Kidney (tissue), 14 donors: ENCODE data around the gene B4GAT1. TPM values are rescaled to one million over a fixed set of nuclear protein-coding genes. Genes with fewer than 3 reads are reported as not detected.

Experiments used
- DNase-seq, 5 donors: peaks; one replicate each; pipeline ENCODE4 v3.0.0-alpha.2; 2013 to 2020
- FAIRE-seq: peaks from 2 replicates; lab custom pipeline; 2012; peaks lifted over from hg19 to GRCh38; lab: Jason Lieb, UNC
- H3K27ac ChIP-seq, 2 donors: one replicate each; pipeline ENCODE4 v1.7.0; 2013; ENCODE audit warnings: low read depth in 2 of 2, low read length in 2 of 2, inconsistent platforms in 1 of 2
- H3K27me3 ChIP-seq: one replicate; pipeline ENCODE4 v1.7.1; 2013; ENCODE audit warnings: low read length, inconsistent platforms; ENCODE audit not compliant: control insufficient read depth, insufficient read depth
- H3K36me3 ChIP-seq, 3 donors: one replicate each; pipeline versions ENCODE4 v1.7.0 to v1.7.1; 2013; ENCODE audit warnings: low read length in 3 of 3, control low read depth in 1 of 3, inconsistent platforms in 1 of 3; ENCODE audit not compliant: insufficient read depth in 3 of 3, control insufficient read depth in 2 of 3
- H3K4me1 ChIP-seq, 3 donors: one replicate each; pipeline versions ENCODE4 v1.7.0 to v1.7.1; 2013; ENCODE audit warnings: low read length in 3 of 3, inconsistent platforms in 1 of 3, low read depth in 1 of 3; ENCODE audit not compliant: control insufficient read depth in 2 of 3, insufficient read depth in 2 of 3
- H3K4me3 ChIP-seq, 3 donors: one replicate each; pipeline versions ENCODE4 v1.7.0 to v1.8.1; 2013; ENCODE audit warnings: low read length in 3 of 3, control low read depth in 1 of 3, inconsistent platforms in 1 of 3
- H3K9ac ChIP-seq, 3 donors: one replicate each; pipeline versions ENCODE4 v1.7.0 to v1.7.1; 2013; ENCODE audit warnings: low read length in 3 of 3, control low read depth in 1 of 3, inconsistent platforms in 1 of 3
- H3K9me3 ChIP-seq, 3 donors: one replicate each; pipeline versions ENCODE4 v1.7.0 to v1.7.1; 2013; ENCODE audit warnings: low read length in 3 of 3, control low read depth in 1 of 3, inconsistent platforms in 1 of 3; ENCODE audit not compliant: control insufficient read depth in 2 of 3, insufficient read depth in 1 of 3
- intact Hi-C: fragments of 100-400 bp; cut with DNase I; formaldehyde crosslinking; loops from one replicate; pipeline ENCODE4 v1.11.1; 2022
- polyA plus RNA-seq: library from polyadenylated mRNA; stranded (reverse); fragments of 350-450 nt; fragmentation: Illumina TruSeq; extraction: RNeasy Lipid Tissue Mini Kit (QIAGEN cat#74804); gene quantifications from one replicate; pipeline ENCODE4 v1.2.3, GENCODE V29; 2014; ENCODE audit warnings: low read depth, low replicate concordance; ENCODE audit not compliant: insufficient read depth
- total RNA-seq: library from RNA; stranded (reverse); fragmentation: NEBNext Ultra II Directional; extraction: Animal tissue kit (Norgen Biotek cat#: 25700); gene quantifications from one replicate; pipeline ENCODE4 v1.2.1, GENCODE V29; 2021
- TF ChIP-seq, protein P1 (sequence below): IDR thresholded peaks from 3 replicates; pipeline ENCODE4 v1.5.1; 2012; ENCODE audit warnings: mild to moderate bottlenecking, moderate library complexity, borderline replicate concordance; ENCODE audit not compliant: insufficient read depth; ENCODE audit errors: extremely low read depth
- donor health status: control.
- donor health status: control.
- donor health status: control.
- donor health status: control.
- donor health status: control.
- donor health status: DM: yes; HTN: yes; CAD: no.
- donor health status: Normal renal cell carcinoma (clear cell type).

B4GAT1 gene
- total and polyA plus RNA-seq, 2 donors from 2014 or later: 21.7 to 59.9 TPM

DNA sequence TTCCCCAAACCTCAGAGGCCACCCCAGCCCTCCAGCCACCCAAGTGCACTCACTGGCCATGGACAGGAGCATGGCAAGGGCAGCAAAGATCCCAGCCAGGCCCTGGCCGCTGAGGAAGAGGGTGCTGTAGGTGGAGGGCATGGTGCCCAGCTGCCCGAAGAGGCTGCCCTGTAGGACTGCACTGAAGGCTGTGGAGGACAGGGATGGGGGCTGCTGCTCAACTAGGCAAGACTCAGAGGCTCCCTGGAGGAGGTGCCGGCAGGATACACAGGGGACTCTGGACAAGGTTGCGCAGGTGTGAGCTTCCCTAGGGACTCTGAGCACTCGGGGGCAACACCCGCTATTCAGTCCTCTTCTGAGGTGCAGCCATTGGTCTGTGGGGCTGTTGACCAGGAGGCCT lies 21.1 kb upstream of the B4GAT1 start:
- Histone ChIP-seq H3K27me3 (no peaks in the 10 kb centered on the region), H3K27ac (no peak overlapping the region), H3K9ac (no peak overlapping the region), H3K9me3 (no peaks in the 10 kb centered on the region), H3K4me1 (peaks cover 0 to 6% (median 0%) of the 10 kb centered on the region in 3 donors), H3K4me3 (no peak overlapping the region), H3K36me3 (peaks cover 0 to 4% (median 0%) of the 10 kb centered on the region in 3 donors)
- TF ChIP-seq, protein P1, sequence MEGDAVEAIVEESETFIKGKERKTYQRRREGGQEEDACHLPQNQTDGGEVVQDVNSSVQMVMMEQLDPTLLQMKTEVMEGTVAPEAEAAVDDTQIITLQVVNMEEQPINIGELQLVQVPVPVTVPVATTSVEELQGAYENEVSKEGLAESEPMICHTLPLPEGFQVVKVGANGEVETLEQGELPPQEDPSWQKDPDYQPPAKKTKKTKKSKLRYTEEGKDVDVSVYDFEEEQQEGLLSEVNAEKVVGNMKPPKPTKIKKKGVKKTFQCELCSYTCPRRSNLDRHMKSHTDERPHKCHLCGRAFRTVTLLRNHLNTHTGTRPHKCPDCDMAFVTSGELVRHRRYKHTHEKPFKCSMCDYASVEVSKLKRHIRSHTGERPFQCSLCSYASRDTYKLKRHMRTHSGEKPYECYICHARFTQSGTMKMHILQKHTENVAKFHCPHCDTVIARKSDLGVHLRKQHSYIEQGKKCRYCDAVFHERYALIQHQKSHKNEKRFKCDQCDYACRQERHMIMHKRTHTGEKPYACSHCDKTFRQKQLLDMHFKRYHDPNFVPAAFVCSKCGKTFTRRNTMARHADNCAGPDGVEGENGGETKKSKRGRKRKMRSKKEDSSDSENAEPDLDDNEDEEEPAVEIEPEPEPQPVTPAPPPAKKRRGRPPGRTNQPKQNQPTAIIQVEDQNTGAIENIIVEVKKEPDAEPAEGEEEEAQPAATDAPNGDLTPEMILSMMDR: no peak
- no peak for DNase-seq
- intact Hi-C loops: loop anchor here (5.0 kb wide), 1 partner anchor 191 kb away; no protein-coding TSS in a partner anchor
- FAIRE-seq: no peak

DNA sequence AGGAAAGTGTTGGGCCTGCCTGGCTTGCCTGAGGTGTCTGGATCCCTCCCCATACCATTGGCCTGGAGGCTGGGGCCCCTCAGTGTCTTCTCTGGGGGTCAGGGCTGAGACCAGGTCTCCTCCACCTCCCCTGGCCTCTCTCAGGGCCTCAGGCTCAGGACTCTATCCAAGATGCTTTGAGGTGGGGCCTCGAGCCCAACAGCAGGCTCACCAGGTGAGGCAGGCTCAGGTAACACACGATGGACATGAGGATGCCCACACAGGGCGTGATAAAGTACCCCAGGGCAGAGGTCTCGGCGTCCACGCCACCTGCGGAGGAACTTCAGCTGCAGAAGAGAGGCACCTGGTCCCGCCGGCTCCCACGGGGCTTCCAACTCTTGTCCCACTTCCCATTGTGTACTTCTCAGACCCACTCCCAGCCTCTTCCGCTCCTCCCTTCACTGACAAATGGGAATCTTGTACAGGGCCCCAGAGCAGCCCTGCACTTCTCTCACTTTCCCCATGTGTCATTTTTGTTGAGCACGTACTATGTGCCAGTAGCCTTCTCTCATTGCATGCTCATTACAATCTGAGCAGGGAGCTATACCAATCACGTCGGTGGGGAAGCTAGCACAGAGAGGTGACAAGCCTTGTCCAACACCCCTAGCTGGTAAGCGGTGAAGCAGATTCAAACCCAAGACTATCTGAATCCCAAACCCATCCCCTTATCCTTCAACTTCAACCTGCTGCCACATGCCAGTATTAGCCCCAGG lies 20.3 kb upstream of the B4GAT1 start:
- Histone ChIP-seq H3K36me3 (peaks cover 0 to 4% (median 0%) of the 10 kb centered on the region in 3 donors), H3K4me3 (no peak overlapping the region), H3K9ac (no peak overlapping the region), H3K4me1 (peaks cover 0 to 6% (median 0%) of the 10 kb centered on the region in 3 donors), H3K27me3 (no peaks in the 10 kb centered on the region), H3K27ac (no peak overlapping the region), H3K9me3 (no peaks in the 10 kb centered on the region)
- TF ChIP-seq, protein P1: no peak
- no peak for DNase-seq
- intact Hi-C loops: loop anchor here (5.0 kb wide), 1 partner anchor 190 kb away; no protein-coding TSS in a partner anchor
- FAIRE-seq: no peak

DNA sequence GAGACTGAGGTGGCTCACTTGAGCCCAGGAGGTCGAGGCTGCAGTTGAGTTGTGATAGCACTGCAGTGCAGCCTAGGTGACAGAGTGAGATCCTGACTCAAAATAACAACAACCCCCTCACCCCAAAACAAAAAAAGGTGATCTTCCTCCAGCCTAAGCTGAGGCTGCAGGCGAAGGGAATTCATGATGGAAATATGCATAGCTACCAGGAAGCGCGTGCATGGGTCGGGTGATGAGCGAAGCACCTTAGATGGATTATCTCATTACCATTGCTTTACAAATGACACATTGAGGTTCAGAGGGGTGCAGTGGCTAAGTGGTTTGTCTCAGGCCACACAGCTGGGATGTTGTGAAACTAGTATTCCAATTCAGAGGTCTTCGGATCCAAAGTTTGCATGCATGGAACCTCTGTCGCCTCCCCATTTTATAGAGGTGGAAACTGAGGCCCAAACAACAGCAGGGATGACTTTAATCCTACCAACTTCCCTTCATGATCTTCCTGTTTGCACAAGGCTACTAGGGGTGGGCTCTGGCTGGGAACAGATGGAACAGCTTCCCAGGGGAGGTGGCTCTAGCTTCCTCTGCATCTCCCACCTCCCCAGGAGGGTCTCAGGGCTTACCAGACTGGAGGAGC lies 19.5 kb upstream of the B4GAT1 start:
- H3K4me3 ChIP-seq: no peak overlapping the region
- H3K9ac ChIP-seq: no peak overlapping the region
- no peaks in the 10 kb centered on the region for H3K9me3 ChIP-seq
- intact Hi-C loops: loop anchor here (5.0 kb wide), 1 partner anchor 190 kb away; no protein-coding TSS in a partner anchor
- peaks cover 0 to 4% (median 0%) of the 10 kb centered on the region in 3 donors for H3K36me3 ChIP-seq
- TF ChIP-seq, protein P1: no peak
- H3K27me3 ChIP-seq: no peaks in the 10 kb centered on the region
- FAIRE-seq (no peak), DNase-seq (no peak)
- H3K4me1 ChIP-seq: peaks cover 0 to 6% (median 0%) of the 10 kb centered on the region in 3 donors
- H3K27ac ChIP-seq: no peak overlapping the region
